GM06990 (cell line): ENCODE measurements around the gene PDZD2.
A peak's percentile ranks its signal among the peaks of the same experiment; 100 is the strongest.

ENCODE experiments used
- DNase-seq: peaks from one replicate; pipeline ENCODE4 v3.0.0-alpha.2; 2011; ENCODE audit not compliant: insufficient read length; ENCODE audit errors: extremely low read depth
- H3K27me3 ChIP-seq: replicated peaks from 2 replicates; pipeline ENCODE4 v1.6.0; 2011; ENCODE audit warnings: low read length; ENCODE audit not compliant: control insufficient read depth, insufficient read depth
- H3K36me3 ChIP-seq: 2 replicates; pipeline ENCODE4 v1.5.1; 2011; ENCODE audit warnings: low read length; ENCODE audit not compliant: control insufficient read depth, insufficient read depth
- H3K4me3 ChIP-seq: replicated peaks from 2 replicates; pipeline ENCODE4 v1.5.1; 2011; ENCODE audit warnings: low read depth, mild to moderate bottlenecking, control low read depth, low read length
- CTCF ChIP-seq: IDR thresholded peaks from 2 replicates; pipeline ENCODE4 v1.5.1; 2011; ENCODE audit warnings: low read length, control low read depth, mild to moderate bottlenecking, inconsistent platforms; ENCODE audit not compliant: insufficient read depth, poor library complexity, severe bottlenecking

PDZD2 gene

GRCh38 chr5:31657315-31657979, 18.5 kb downstream of the PDZD2 start:
- Histone ChIP-seq H3K4me3 (no peak overlapping the region), H3K27me3 (no peaks in the 10 kb centered on the region; the same call in 1 of the 2 replicates), H3K36me3 (no peaks in the 10 kb centered on the region)
- TF ChIP-seq CTCF = no peak
- no peak for DNase-seq

- Histone ChIP-seq H3K4me3 (no peak overlapping the region), H3K36me3 (no peaks in the 10 kb centered on the region), H3K27me3 (no peaks in the 10 kb centered on the region; the same call in 1 of the 2 replicates)
- DNase-seq = no peak
- TF ChIP-seq CTCF = no peak
Observed at GRCh38 chr5:31661257-31661656, 22.3 kb downstream of the PDZD2 start.

- no peaks in the 10 kb centered on the region; the same call in 1 of the 2 replicates for H3K27me3 ChIP-seq
- no peak overlapping the region for H3K4me3 ChIP-seq
- no peaks in the 10 kb centered on the region for H3K36me3 ChIP-seq
- DNase-seq = no peak
- no peak for TF ChIP-seq CTCF
Observed at GRCh38 chr5:31663519-31663918, 24.6 kb downstream of the PDZD2 start.

GRCh38 chr5:31664566-31664965, 25.6 kb downstream of the PDZD2 start:
- Histone ChIP-seq H3K4me3 (no peak overlapping the region), H3K27me3 (no peaks in the 10 kb centered on the region; the same call in 1 of the 2 replicates), H3K36me3 (no peaks in the 10 kb centered on the region)
- no peak for DNase-seq
- TF ChIP-seq CTCF = peak; percentile 48

- H3K27me3 ChIP-seq = no peaks in the 10 kb centered on the region; the same call in 1 of the 2 replicates
- no peak for TF ChIP-seq CTCF
- no peak for DNase-seq
- H3K36me3 ChIP-seq = no peaks in the 10 kb centered on the region
- no peak overlapping the region for H3K4me3 ChIP-seq
Observed at GRCh38 chr5:31671339-31671741, 32.4 kb downstream of the PDZD2 start.
